Activated CD8-positive, alpha-beta memory T cell treated with anti-CD3 and anti-CD28 coated beads for 48 hours (primary cell): ENCODE measurements around the gene C11orf42.
A peak's percentile ranks its signal among the peaks of the same experiment; 100 is the strongest.
"Not testable (repeated sequence)": the region's sequence is repeated elsewhere in the genome, so short reads cannot be mapped to it uniquely, and the experiment has no call there.

ENCODE experiments used
- DNase-seq, 3 experiments: peaks; one replicate each; pipeline ENCODE4 v3.0.0-alpha.2; 2020; ENCODE audit warnings: low read depth in 2 of 3, low spot score in 2 of 3

Gene C11orf42

GRCh38 chr11:6219359-6219758, 14.0 kb downstream of the C11orf42 start:
- DNase-seq, result no peak

- no peak for DNase-seq
Observed at GRCh38 chr11:6223854-6224253, 18.5 kb downstream of the C11orf42 start.

GRCh38 chr11:6224421-6224820, 19.1 kb downstream of the C11orf42 start:
- DNase-seq, result no peak

GRCh38 chr11:6225024-6225423, 19.7 kb downstream of the C11orf42 start:
- DNase-seq, result no peak

GRCh38 chr11:6225896-6226295, 20.5 kb downstream of the C11orf42 start:
- no peak for DNase-seq

GRCh38 chr11:6228520-6228919, 23.2 kb downstream of the C11orf42 start:
- no peak for DNase-seq

GRCh38 chr11:6229911-6230310, 24.6 kb downstream of the C11orf42 start:
- no peak for DNase-seq

GRCh38 chr11:6232899-6233298, 27.5 kb downstream of the C11orf42 start:
- DNase-seq, result no peak

- DNase-seq, result no peak
Observed at GRCh38 chr11:6233984-6234386, 28.6 kb downstream of the C11orf42 start.

- peak; percentile 87 to 99 (median 95) for DNase-seq
Observed at GRCh38 chr11:6234387-6235107, 29.2 kb downstream of the C11orf42 start, which contains the start of gene FHIP1B. FHIP1B (minus strand) TSS chr11:6234636; CDS start chr11:6224516, 10,120 bp downstream.

GRCh38 chr11:6237266-6237665, 31.9 kb downstream of the C11orf42 start:
- DNase-seq, result no peak

- no peak for DNase-seq
Observed at GRCh38 chr11:6237761-6238302, 32.5 kb downstream of the C11orf42 start.

- DNase-seq, result no peak
Observed at GRCh38 chr11:6238902-6239301, 33.5 kb downstream of the C11orf42 start, which contains the start of gene CNGA4. CNGA4 (plus strand) TSS chr11:6239089; CDS start chr11:6239207, 118 bp downstream.

GRCh38 chr11:6240139-6240538, 34.8 kb downstream of the C11orf42 start:
- DNase-seq, result no peak

- no peak for DNase-seq
Observed at GRCh38 chr11:6240781-6241180, 35.4 kb downstream of the C11orf42 start.

GRCh38 chr11:6241316-6241715, 36.0 kb downstream of the C11orf42 start:
- no peak for DNase-seq

- DNase-seq, result no peak
Observed at GRCh38 chr11:6245536-6245935, 40.2 kb downstream of the C11orf42 start.

GRCh38 chr11:6248248-6248647, 42.9 kb downstream of the C11orf42 start:
- DNase-seq, result no peak

GRCh38 chr11:6248897-6249296, 43.5 kb downstream of the C11orf42 start:
- DNase-seq, result not testable (repeated sequence)

- no peak for DNase-seq
Observed at GRCh38 chr11:6249770-6250555, 44.6 kb downstream of the C11orf42 start.

GRCh38 chr11:6251120-6251733, 45.9 kb downstream of the C11orf42 start:
- DNase-seq, result peak in 1 of 3 experiments; percentile 28
